Measurements from ENCODE around the gene UBE4B.

GRCh38 chr1:10171105-10171767 is 138.5 kb downstream of the UBE4B start:
- TF ChIP-seq CTCF (IDR thresholded peaks at IDR 0.05; ENCODE audit: low read length) (no peak), EZH2phosphoT487 (IDR thresholded peaks at IDR 0.05; ENCODE audit: low read length) (no peak)

Measured in MM.1S (cell line).